KG1 (cell line): ENCODE data around the gene TAAR9.
"Not testable (repeated sequence)": the region's sequence is repeated elsewhere in the genome, so short reads cannot be mapped to it uniquely, and the experiment has no call there.

Experiments
- DNase-seq: peaks from one replicate; lab custom pipeline; 2025; lab: John Stamatoyannopoulos, UW

Gene TAAR9

DNA sequence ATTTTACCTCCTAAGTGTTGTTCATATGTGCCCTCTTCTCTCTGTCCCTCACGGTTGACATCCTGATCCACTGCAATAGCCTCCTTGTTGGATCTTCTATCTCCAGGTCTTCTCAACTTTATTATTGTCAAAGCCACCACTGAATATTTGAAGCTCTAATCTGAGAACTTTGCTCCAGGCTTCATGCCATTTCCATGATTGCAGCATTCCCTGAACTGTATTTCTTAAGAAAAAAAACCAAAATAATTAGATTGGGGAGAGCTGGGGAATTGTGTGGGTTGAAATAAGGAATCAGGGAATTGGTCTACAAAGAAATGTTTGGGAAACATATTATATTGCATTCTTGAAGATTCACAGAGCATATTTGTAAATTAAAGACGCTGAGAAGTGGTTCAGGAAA is 22.7 kb upstream of the TAAR9 start:
- DNase-seq: no peak

DNA sequence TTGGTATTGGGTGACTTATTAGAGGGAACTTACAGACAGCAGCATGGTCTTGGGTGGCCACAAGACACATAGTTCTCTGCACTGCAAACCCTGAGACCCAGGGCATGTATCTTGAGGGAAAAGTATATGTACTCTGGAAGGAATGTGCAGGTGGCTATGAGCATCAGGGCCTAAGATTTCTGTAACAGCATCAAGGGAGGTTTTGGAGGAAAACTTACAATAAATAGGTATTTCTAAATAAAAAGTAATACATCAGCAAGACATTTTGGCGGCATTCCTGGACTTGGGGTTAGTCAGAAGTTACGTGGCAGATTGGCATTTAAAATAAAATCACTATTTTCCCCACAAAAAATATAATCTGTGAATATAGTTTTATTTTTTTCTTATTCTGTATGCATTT is 17.1 kb upstream of the TAAR9 start:
- DNase-seq: no peak

GRCh38 chr6:132524646-132525045 is 13.4 kb upstream of the TAAR9 start:
- DNase-seq: no peak

DNA sequence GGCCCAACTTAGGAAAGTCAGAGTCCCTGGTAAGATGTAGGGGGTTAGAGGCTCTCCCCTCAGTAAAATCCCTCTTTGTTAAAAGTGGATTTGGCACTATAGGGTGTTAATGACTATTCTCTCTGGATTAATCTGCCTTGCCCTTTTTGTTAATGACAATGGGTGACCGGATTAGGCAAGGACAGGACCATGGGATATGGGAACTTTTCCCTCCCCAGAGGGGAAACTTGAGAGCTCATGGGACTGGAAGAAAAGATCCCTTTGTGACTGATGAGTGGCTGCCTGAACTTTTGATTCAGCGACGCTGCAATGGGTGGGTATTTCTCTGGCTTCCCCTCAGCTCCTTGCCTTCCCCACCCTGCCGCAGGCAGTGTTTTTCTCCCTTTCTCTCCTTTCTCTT is 12.2 kb upstream of the TAAR9 start:
- DNase-seq: no peak

- DNase-seq: no peak
Observed at GRCh38 chr6:132526461-132526860, 11.6 kb upstream of the TAAR9 start.

GRCh38 chr6:132527791-132528190 is 10.3 kb upstream of the TAAR9 start:
- DNase-seq: no peak

- DNase-seq: no peak
Observed at GRCh38 chr6:132530293-132530974, 7.6 kb upstream of the TAAR9 start.

- DNase-seq: not testable (repeated sequence)
Observed at GRCh38 chr6:132534546-132534945, 3.5 kb upstream of the TAAR9 start.

DNA sequence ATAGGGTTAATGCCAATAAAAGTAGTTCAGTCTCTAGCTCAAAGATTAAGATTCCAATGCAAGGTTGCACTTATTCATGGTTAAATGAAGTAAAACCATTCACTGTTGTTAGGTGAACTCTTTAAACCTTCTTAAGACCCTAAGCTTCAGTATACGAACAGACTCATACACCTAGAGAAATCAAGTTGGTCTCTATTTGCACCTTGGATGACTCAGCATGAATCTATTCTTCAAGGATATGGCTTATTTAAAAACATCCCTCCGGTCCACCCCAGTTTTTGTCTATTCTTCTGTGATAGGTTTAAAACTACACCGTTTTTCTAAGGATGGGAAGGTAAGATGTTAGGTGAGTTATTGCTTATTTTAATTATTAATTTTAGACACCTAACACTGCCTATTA is 932 bp upstream of the TAAR9 start:
- no peak for DNase-seq

- no peak for DNase-seq
Observed at GRCh38 chr6:132544826-132545225, 6.7 kb downstream of the TAAR9 start.

DNA sequence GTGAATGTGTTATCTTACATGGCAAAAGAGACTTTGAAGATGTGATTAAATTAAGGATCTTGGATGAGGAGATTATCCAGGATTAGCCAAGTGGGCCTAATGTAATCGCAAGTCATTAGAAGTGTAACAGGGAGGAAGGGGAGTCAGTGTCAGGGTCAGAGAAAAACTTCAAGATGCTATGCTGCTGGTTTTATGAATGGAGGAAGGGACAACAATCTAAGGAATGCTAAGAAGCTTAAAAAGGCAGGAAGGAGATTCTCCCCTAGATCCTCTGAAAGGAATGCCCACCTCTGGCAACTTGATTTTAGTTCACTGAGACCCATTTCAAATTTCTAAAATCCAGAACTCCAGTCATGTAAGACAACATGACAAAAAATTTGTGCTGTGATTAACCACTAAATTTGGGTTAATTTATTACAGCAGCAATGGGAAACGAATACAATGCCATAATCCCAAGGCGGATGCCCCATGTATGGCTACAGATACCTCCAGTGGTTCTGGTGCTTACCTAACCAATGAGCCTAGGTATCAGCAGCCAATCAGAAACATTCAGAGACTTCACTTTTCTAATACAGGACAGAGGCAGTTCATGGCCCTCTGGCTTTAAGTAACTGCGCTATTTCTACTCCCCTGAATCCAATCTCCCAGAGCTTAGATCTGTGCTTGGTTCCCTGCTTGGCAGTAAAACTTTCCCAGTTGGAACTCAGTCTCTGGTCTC is 10.8 kb downstream of the TAAR9 start:
- DNase-seq: no peak

- no peak for DNase-seq
Observed at GRCh38 chr6:132551214-132551613, 13.1 kb downstream of the TAAR9 start.

- no peak for DNase-seq
Observed at GRCh38 chr6:132552372-132552771, 14.3 kb downstream of the TAAR9 start, which contains the start of gene TAAR8. Gene TAAR8 (plus strand): TSS chr6:132552672. CDS start chr6:132552693, 21 bp downstream.

DNA sequence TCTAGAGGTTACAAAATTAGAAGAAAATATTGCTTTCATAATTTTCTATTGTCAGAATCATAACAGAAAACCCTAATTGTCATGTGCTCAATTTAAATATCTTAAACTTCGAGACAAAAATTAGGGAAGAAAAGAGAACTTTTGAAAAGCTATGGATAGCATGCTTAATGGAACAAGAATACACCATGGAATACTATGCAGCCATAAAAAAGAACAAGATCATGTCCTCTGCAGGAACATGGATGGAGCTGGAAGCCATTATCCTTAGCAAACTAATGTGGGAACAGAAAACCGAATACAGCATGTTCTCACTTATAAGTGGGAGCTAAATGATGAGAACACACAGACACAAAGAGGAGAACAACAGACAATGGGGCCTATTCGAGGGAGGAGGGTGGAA is 22.0 kb downstream of the TAAR9 start:
- DNase-seq: not testable (repeated sequence)

DNA sequence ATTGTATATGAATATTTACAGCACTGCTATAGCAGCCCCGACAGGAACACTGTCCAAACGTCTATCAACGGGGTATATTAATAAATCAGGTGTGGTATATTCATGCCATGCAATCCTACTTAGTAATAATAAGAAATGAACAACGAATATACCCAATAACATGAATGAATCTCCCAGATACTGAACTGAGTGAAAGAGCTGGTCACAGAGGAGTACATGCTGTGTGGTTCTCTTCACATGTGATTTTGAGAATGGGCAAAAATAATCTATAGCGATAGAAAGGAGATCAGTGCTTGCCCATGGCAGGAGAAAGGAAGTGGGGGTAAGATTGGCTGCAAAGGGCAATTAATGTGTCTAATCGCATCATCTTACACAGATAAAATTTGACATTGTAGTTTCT is 28.3 kb downstream of the TAAR9 start:
- DNase-seq: no peak

DNA sequence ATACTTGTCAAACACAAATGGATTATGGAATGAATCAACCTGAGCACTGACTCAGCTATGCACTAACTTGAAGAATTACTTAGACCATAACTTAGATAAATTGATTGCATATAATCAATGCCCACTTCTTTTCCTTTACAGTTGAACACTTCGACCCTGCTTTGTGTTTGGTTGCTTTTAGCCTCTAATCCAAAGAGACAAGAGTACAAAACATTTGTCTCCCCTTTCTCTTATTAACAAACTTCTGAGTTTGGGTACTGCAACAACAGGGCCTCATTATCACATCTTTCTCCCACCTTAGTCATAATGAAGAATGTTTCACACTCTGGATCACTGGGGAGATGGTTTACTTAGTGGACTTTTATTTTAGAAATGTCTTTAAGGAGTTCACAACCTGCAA is 29.5 kb downstream of the TAAR9 start:
- no peak for DNase-seq

DNA sequence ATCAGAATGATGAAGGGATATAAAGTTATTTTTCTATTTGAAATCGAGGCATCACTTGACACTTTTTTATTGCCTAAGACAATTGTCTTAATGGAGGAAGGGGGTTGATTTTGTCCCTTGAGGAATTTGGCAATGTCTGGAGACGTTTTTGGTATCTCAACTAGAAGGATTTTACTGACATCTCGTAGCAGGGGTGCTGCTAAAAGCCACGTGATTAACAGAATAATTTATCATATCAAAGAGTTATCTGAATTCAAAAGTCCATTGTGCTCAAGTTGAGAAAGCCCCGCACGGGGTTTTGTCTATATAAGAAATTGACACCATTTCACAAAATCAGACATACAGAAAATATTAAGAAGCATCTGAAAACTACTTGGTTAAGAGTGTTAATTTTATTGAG is 30.5 kb downstream of the TAAR9 start:
- no peak for DNase-seq

GRCh38 chr6:132569170-132569569 is 31.1 kb downstream of the TAAR9 start:
- DNase-seq: no peak

GRCh38 chr6:132570221-132570777 is 32.2 kb downstream of the TAAR9 start, which contains the start of gene TAAR6:
Gene TAAR6 (plus strand): TSS chr6:132570322. CDS start chr6:132570322, 0 bp downstream.
- DNase-seq: no peak

- no peak for DNase-seq
Observed at GRCh38 chr6:132571774-132572173, 33.7 kb downstream of the TAAR9 start.

DNA sequence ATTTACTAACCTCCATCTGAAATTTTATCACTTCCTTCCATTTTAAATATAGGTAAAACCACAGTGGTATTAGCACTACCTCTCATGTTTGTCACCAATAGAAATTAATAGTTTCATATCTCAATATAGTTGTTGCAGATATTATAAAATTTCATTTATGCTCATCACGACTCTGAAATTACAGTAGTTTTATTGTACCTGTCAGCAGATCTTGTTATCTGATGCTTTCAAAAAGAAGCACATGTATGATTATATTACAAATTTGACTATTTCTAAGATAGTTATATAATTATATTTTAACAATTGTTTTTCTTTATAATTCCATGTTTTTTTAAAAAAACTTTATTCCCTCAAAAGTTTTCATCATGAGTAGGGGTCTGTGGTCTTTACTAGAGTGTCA is 46.6 kb downstream of the TAAR9 start:
- no peak for DNase-seq

GRCh38 chr6:132587424-132587823 is 49.3 kb downstream of the TAAR9 start:
- DNase-seq: no peak
